SK-N-SH (cell line): ENCODE data around the gene ATP2A3. TPM values are rescaled to one million over a fixed set of nuclear protein-coding genes. Genes with fewer than 3 reads are reported as not detected.

Experiments used
- CTCF ChIA-PET: fragments of 300-600, 350-600 bp; formaldehyde crosslinking; extraction: SDS; loops from one replicate; lab custom pipeline; 2021; lab: Yijun Ruan, JAX
- POLR2A ChIA-PET: fragments of 350-600 bp; sonication (Branson Sonifier 250); formaldehyde crosslinking; extraction: SDS; loops from one replicate; lab custom pipeline; 2020; ENCODE audit warnings: antibody characterized with exemption, inconsistent platforms; lab: Yijun Ruan, JAX
- DNase-seq: peaks from one replicate; pipeline ENCODE4 v3.0.0; 2012
- H2AFZ ChIP-seq: fragments of 200-600 bp; sonication (generic); 2 replicates; pipeline ENCODE4 v1.8.1; 2016; ENCODE audit warnings: antibody characterized with exemption, mild to moderate bottlenecking, low read depth
- H3F3A ChIP-seq: fragments of 200-600 bp; sonication (generic); replicated peaks from 2 replicates; pipeline ENCODE3; 2016; ENCODE audit warnings: antibody characterized with exemption, mild to moderate bottlenecking; ENCODE audit not compliant: insufficient read depth
- H3K27ac ChIP-seq, 2 experiments: fragments of 200-500 bp in 1 of 2; fragments of 200-600 bp in 1 of 2; sonication (Bioruptor generic) in 1 of 2; sonication (generic), shearing (Covaris generic) in 1 of 2; 2 replicates each; pipeline versions ENCODE4 v1.5.1 to v1.6.1; 2014 to 2016; ENCODE audit warnings: low read depth in 2 of 2, inconsistent platforms in 1 of 2, low read length in 1 of 2, mild to moderate bottlenecking in 1 of 2, mixed read lengths in 1 of 2
- H3K27me3 ChIP-seq: fragments of 200-600 bp; sonication (generic), shearing (Covaris generic); 2 replicates; pipeline ENCODE4 v1.6.1; 2016; ENCODE audit warnings: mixed run types; ENCODE audit not compliant: insufficient read depth
- H3K36me3 ChIP-seq, 2 experiments: fragments of 200-500 bp in 1 of 2; fragments of 200-600 bp in 1 of 2; sonication (Bioruptor generic) in 1 of 2; sonication (generic) in 1 of 2; replicated peaks in 1 of 2; 2 replicates each; pipeline versions ENCODE3 to v1.5.1; 2014 to 2016; ENCODE audit warnings: low read length in 1 of 2, mild to moderate bottlenecking in 1 of 2; ENCODE audit not compliant: insufficient read depth in 2 of 2, control insufficient read depth in 1 of 2
- H3K4me1 ChIP-seq, 2 experiments: fragments of 200-500 bp in 1 of 2; fragments of 200-600 bp in 1 of 2; sonication (Bioruptor generic) in 1 of 2; sonication (generic), shearing (Covaris generic) in 1 of 2; 2 replicates each; pipeline versions ENCODE4 v1.5.1 to v1.6.1; 2014 to 2016; ENCODE audit warnings: low read depth in 1 of 2, low read length in 1 of 2, mixed run types in 1 of 2; ENCODE audit not compliant: insufficient read depth in 2 of 2, control insufficient read depth in 1 of 2
- H3K4me2 ChIP-seq: fragments of 200-600 bp; sonication (generic), shearing (Covaris generic); 2 replicates; pipeline ENCODE4 v1.6.1; 2017; ENCODE audit warnings: mixed run types
- H3K4me3 ChIP-seq, 2 experiments: fragments of 200-500 bp in 1 of 2; fragments of 200-600 bp in 1 of 2; sonication (Bioruptor generic) in 1 of 2; sonication (generic), shearing (Covaris generic) in 1 of 2; 2 replicates each; pipeline versions ENCODE4 v1.5.1 to v1.8.1; 2014 to 2016; ENCODE audit warnings: low read depth in 2 of 2, inconsistent platforms in 1 of 2, low read length in 1 of 2, mild to moderate bottlenecking in 1 of 2, mixed read lengths in 1 of 2, moderate library complexity in 1 of 2
- H3K79me2 ChIP-seq: fragments of 200-600 bp; sonication (generic); 2 replicates; pipeline ENCODE4 v1.8.1; 2017; ENCODE audit warnings: mild to moderate bottlenecking; ENCODE audit not compliant: insufficient read depth
- H3K9ac ChIP-seq: fragments of 200-600 bp; sonication (generic); 2 replicates; pipeline ENCODE4 v1.6.1; 2017; ENCODE audit warnings: mixed run types
- H3K9me2 ChIP-seq: fragments of 200-600 bp; sonication (generic); 2 replicates; pipeline ENCODE4 v1.6.1; 2017; ENCODE audit warnings: mixed run types
- H3K9me3 ChIP-seq: fragments of 200-600 bp; sonication (generic); 2 replicates; pipeline ENCODE4 v1.6.1; 2017; ENCODE audit warnings: mixed run types, mild to moderate bottlenecking, moderate library complexity
- H4K20me1 ChIP-seq: fragments of 200-600 bp; sonication (generic); 2 replicates; pipeline ENCODE4 v1.6.1; 2017; ENCODE audit warnings: mild to moderate bottlenecking, mixed run types; ENCODE audit not compliant: insufficient read depth
- CHD2 ChIP-seq: fragments of 150-350 bp; IDR thresholded peaks from 2 replicates; pipeline ENCODE4 v1.6.1; 2018; ENCODE audit warnings: low read length; ENCODE audit not compliant: partially characterized antibody
- EP300 ChIP-seq, 2 experiments: IDR thresholded peaks; 2 replicates each; pipeline versions ENCODE4 v1.4.0 to v1.6.1; 2012; ENCODE audit warnings: borderline replicate concordance in 1 of 2, low read depth in 1 of 2, low read length in 1 of 2
- FOSL2 ChIP-seq: IDR thresholded peaks from 2 replicates; pipeline ENCODE4 v1.4.0; 2012; ENCODE audit warnings: low read depth, mild to moderate bottlenecking, moderate library complexity, borderline replicate concordance
- FOXM1 ChIP-seq: IDR thresholded peaks from 2 replicates; pipeline ENCODE4 v1.4.0; 2012; ENCODE audit warnings: low read depth, mild to moderate bottlenecking
- GABPA ChIP-seq: IDR thresholded peaks from 2 replicates; pipeline ENCODE4 v1.4.0; 2012; ENCODE audit warnings: low read depth, mild to moderate bottlenecking
- GATA2 ChIP-seq: sonication (generic); formaldehyde crosslinking; IDR thresholded peaks from 2 replicates; pipeline ENCODE4 v1.5.0; 2020; ENCODE audit warnings: mild to moderate bottlenecking, missing genetic modification reagents
- IRF3 ChIP-seq: fragments of 150-350 bp; IDR thresholded peaks from 2 replicates; pipeline ENCODE4 v1.6.1; 2016; ENCODE audit warnings: mild to moderate bottlenecking, low read depth, low read length
- MAX ChIP-seq: IDR thresholded peaks from 2 replicates; pipeline ENCODE4 v1.4.0; 2012; ENCODE audit warnings: low read depth
- MEF2A ChIP-seq: IDR thresholded peaks from 2 replicates; pipeline ENCODE4 v1.4.0; 2012; ENCODE audit warnings: low read depth, borderline replicate concordance
- NFIC ChIP-seq: IDR thresholded peaks from 2 replicates; pipeline ENCODE4 v1.4.0; 2012; ENCODE audit warnings: borderline replicate concordance
- PBX3 ChIP-seq: IDR thresholded peaks from 2 replicates; pipeline ENCODE4; 2012
- POLR2AphosphoS5 ChIP-seq: IDR thresholded peaks from 2 replicates; pipeline ENCODE4 v1.6.1; 2012; ENCODE audit warnings: low read depth, low read length
- RAD21 ChIP-seq: IDR thresholded peaks from 2 replicates; pipeline ENCODE4 v1.6.1; 2012; ENCODE audit warnings: mild to moderate bottlenecking, low read length
- RCOR1 ChIP-seq: fragments of 150-350 bp; IDR thresholded peaks from 2 replicates; pipeline ENCODE4 v1.6.1; 2017; ENCODE audit warnings: antibody characterized with exemption, low read length
- RXRA ChIP-seq: IDR thresholded peaks from 2 replicates; pipeline ENCODE4 v1.4.0; 2012; ENCODE audit warnings: low read depth, mild to moderate bottlenecking, borderline replicate concordance
- TCF12 ChIP-seq: IDR thresholded peaks from 2 replicates; pipeline ENCODE4 v1.4.0; 2012
- WGBS: methylation state at CpG from one replicate; pipeline ENCODE4 v1.1.6; 2017; ENCODE audit warnings: low lambda C conversion rate; 5-methylcytosine and 5-hydroxymethylcytosine counted together
- polyA plus RNA-seq, 3 experiments: library from polyadenylated mRNA; depleted of rRNA; stranded (reverse); fragments of >200 nt; gene quantifications; 2 replicates each; pipeline ENCODE4 v1.2.3, GENCODE V29; 2012
- TF ChIP-seq, protein P1 (sequence below): fragments of 150-350 bp; IDR thresholded peaks from 2 replicates; pipeline ENCODE4 v1.6.1; 2017; ENCODE audit warnings: antibody characterized with exemption, low read length, low read depth, borderline replicate concordance

Gene ATP2A3
- polyA plus RNA-seq, 1 of the 3 experiments (the other 2 are of a cell fraction): 2.1 TPM

GRCh38 chr17:3974138-3974687 lies 10.0 kb upstream of the ATP2A3 start:
- POLR2A ChIA-PET: no interaction called here
- Histone ChIP-seq H3K4me3 (no peak overlapping the region), H3K27me3 (no peaks in the 10 kb centered on the region), H3K27ac (no peak overlapping the region), H2AFZ (no peak overlapping the region), H3K9ac (no peak overlapping the region), H3F3A (no peaks in the 10 kb centered on the region), H3K79me2 (no peaks in the 10 kb centered on the region), H3K9me3 (no peaks in the 10 kb centered on the region), H3K4me1 (peaks cover 0 to 2% of the 10 kb centered on the region in 2 experiments; a peak in 1 of 4 replicates), H3K36me3 (no peaks in the 10 kb centered on the region), H3K4me2 (no peak overlapping the region)
- WGBS: 58% methylated on average over 9 of the region's 15 CpGs
- CTCF ChIA-PET: interaction anchor here (1.3 to 2.0 kb wide), 2 partner anchors 13 to 61 kb away, joined by 3 to 4 read pairs; no protein-coding TSS in a partner anchor
- TF ChIP-seq FOSL2: no peak
- no peak for TF ChIP-seq GATA2
- no peak for TF ChIP-seq FOXM1
- TF ChIP-seq GABPA: no peak
- TF ChIP-seq RAD21: no peak
- TF ChIP-seq, all 33 proteins: peak for 0
- H3K9me2 ChIP-seq: no peaks in the 10 kb centered on the region
- H4K20me1 ChIP-seq: no peaks in the 10 kb centered on the region
- DNase-seq: peak; percentile 17

- H3K27me3 ChIP-seq: no peaks in the 10 kb centered on the region
- H3K79me2 ChIP-seq: no peaks in the 10 kb centered on the region
- H3K4me3 ChIP-seq: no peak overlapping the region
- no peaks in the 10 kb centered on the region for H4K20me1 ChIP-seq
- 46% methylated on average over 5 of the region's 10 CpGs for WGBS
- H3F3A ChIP-seq: no peaks in the 10 kb centered on the region
- TF ChIP-seq POLR2AphosphoS5: no peak
- TF ChIP-seq CHD2: no peak
- TF ChIP-seq RXRA: no peak
- TF ChIP-seq RCOR1: no peak
- TF ChIP-seq PBX3: no peak
- TF ChIP-seq, protein P1, sequence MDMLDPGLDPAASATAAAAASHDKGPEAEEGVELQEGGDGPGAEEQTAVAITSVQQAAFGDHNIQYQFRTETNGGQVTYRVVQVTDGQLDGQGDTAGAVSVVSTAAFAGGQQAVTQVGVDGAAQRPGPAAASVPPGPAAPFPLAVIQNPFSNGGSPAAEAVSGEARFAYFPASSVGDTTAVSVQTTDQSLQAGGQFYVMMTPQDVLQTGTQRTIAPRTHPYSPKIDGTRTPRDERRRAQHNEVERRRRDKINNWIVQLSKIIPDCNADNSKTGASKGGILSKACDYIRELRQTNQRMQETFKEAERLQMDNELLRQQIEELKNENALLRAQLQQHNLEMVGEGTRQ: no peak
- no peak for TF ChIP-seq RAD21
- no peak for TF ChIP-seq GABPA
- TF ChIP-seq EP300 (IDR thresholded peaks at IDR 0.05; ENCODE audit: borderline replicate concordance in 1 of 2, low read depth in 1 of 2, low read length in 1 of 2): no peak
- TF ChIP-seq TCF12: no peak
- no peak for TF ChIP-seq NFIC
- TF ChIP-seq MAX: no peak
- TF ChIP-seq FOSL2: no peak
- TF ChIP-seq MEF2A: no peak
- no peak for TF ChIP-seq IRF3
- no peak overlapping the region for H3K9ac ChIP-seq
- H3K4me2 ChIP-seq: no peak overlapping the region
- H3K9me3 ChIP-seq: no peaks in the 10 kb centered on the region
- H3K27ac ChIP-seq: no peak overlapping the region
- CTCF ChIA-PET: interaction anchor here (1.3 to 2.0 kb wide), 2 partner anchors 13 to 60 kb away, joined by 3 to 4 read pairs; no protein-coding TSS in a partner anchor
- H2AFZ ChIP-seq: no peak overlapping the region
- peaks cover 0 to 2% of the 10 kb centered on the region in 2 experiments; a peak in 1 of 4 replicates for H3K4me1 ChIP-seq
- H3K36me3 ChIP-seq: no peaks in the 10 kb centered on the region
- POLR2A ChIA-PET: no interaction called here
- H3K9me2 ChIP-seq: no peaks in the 10 kb centered on the region
- DNase-seq: peak; percentile 12
These were observed 9.4 kb upstream of the ATP2A3 start for GRCh38 chr17:3973495-3974137.
